Cerebellar nuclear complex (tissue), 1 donor: ENCODE measurements around the gene GGT7.
A peak's percentile ranks its signal among the peaks of the same experiment; 100 is the strongest.
"Not testable (repeated sequence)": the region's sequence is repeated elsewhere in the genome, so short reads cannot be mapped to it uniquely, and the experiment has no call there.

Experiments used
- DNase-seq, 2 experiments: peaks; one replicate each; lab custom pipeline; 2025; lab: John Stamatoyannopoulos, UW

Gene GGT7

GRCh38 chr20:34881689-34882088 is 9.0 kb upstream of the GGT7 start:
- no peak for DNase-seq

GRCh38 chr20:34880971-34881370 is 8.3 kb upstream of the GGT7 start:
- DNase-seq, result not testable (repeated sequence)

- DNase-seq, result no peak
Measured at GRCh38 chr20:34880215-34880850, 7.7 kb upstream of the GGT7 start.

GRCh38 chr20:34876406-34877282 is 4.0 kb upstream of the GGT7 start, which contains the start of gene ACSS2:
ACSS2 (plus strand) TSS chr20:34876612; CDS start chr20:34876646, 34 bp downstream.
- DNase-seq, result peak; percentile 85 to 86

- DNase-seq, result no peak
Measured at GRCh38 chr20:34875642-34876405, 3.2 kb upstream of the GGT7 start.

GRCh38 chr20:34874094-34874654 is 1.5 kb upstream of the GGT7 start:
- DNase-seq, result peak in 1 of 2 experiments; percentile 39

GRCh38 chr20:34873583-34874093 is 982 bp upstream of the GGT7 start:
- no peak for DNase-seq

- no peak for DNase-seq
Measured at GRCh38 chr20:34871966-34872621, 562 bp downstream of the GGT7 start.

- DNase-seq, result peak in 1 of 2 experiments; percentile 33
Measured at GRCh38 chr20:34871320-34871926, 1.2 kb downstream of the GGT7 start.

GRCh38 chr20:34864216-34864615 is 8.4 kb downstream of the GGT7 start:
- no peak for DNase-seq

GRCh38 chr20:34863421-34863965 is 9.2 kb downstream of the GGT7 start:
- DNase-seq, result no peak

- no peak for DNase-seq
Measured at GRCh38 chr20:34862724-34863123, 9.9 kb downstream of the GGT7 start.

- peak in 1 of 2 experiments; percentile 33 for DNase-seq
Measured at GRCh38 chr20:34861386-34862084, 11.1 kb downstream of the GGT7 start.

GRCh38 chr20:34859826-34860545 is 12.7 kb downstream of the GGT7 start:
- DNase-seq, result no peak

- no peak for DNase-seq
Measured at GRCh38 chr20:34859367-34859766, 13.3 kb downstream of the GGT7 start.

- DNase-seq, result no peak
Measured at GRCh38 chr20:34852298-34852697, 20.4 kb downstream of the GGT7 start.

GRCh38 chr20:34850969-34851368 is 21.7 kb downstream of the GGT7 start:
- no peak for DNase-seq

- DNase-seq, result no peak
Measured at GRCh38 chr20:34849778-34850177, 22.9 kb downstream of the GGT7 start.

GRCh38 chr20:34848597-34848996 is 24.1 kb downstream of the GGT7 start:
- DNase-seq, result no peak
